Measurements from ENCODE around the gene UBR2.
"Not testable (repeated sequence)": the region's sequence is repeated elsewhere in the genome, so short reads cannot be mapped to it uniquely, and the experiment has no call there.

Gene UBR2

GRCh38 chr6:42692137-42692911, 128.5 kb downstream of the UBR2 start:
- DNase-seq (ENCODE audit: low read depth, low spot score): no peak

- DNase-seq (ENCODE audit: low read depth, low spot score): no peak
These were observed 130.0 kb downstream of the UBR2 start for GRCh38 chr6:42693725-42694323.

- no peak for DNase-seq (ENCODE audit: low read depth, low spot score)
These were observed 130.8 kb downstream of the UBR2 start for GRCh38 chr6:42694586-42694985.

- no peak for DNase-seq (ENCODE audit: low read depth, low spot score)
These were observed 132.9 kb downstream of the UBR2 start for GRCh38 chr6:42696526-42697267.

GRCh38 chr6:42697268-42697655, 133.4 kb downstream of the UBR2 start:
- DNase-seq (ENCODE audit: low read depth, low spot score): no peak

- DNase-seq (ENCODE audit: low read depth, low spot score): no peak
These were observed 134.4 kb downstream of the UBR2 start for GRCh38 chr6:42698217-42698616.

- DNase-seq (ENCODE audit: low read depth, low spot score): no peak
These were observed 138.4 kb downstream of the UBR2 start for GRCh38 chr6:42702200-42702599.

GRCh38 chr6:42702786-42703185, 139.0 kb downstream of the UBR2 start:
- not testable (repeated sequence) for DNase-seq (ENCODE audit: low read depth, low spot score)

- DNase-seq (ENCODE audit: low read depth, low spot score): peak; percentile 78
These were observed 140.6 kb downstream of the UBR2 start for GRCh38 chr6:42704251-42704936.

GRCh38 chr6:42704937-42705374, 141.1 kb downstream of the UBR2 start:
- DNase-seq (ENCODE audit: low read depth, low spot score): no peak

- DNase-seq (ENCODE audit: low read depth, low spot score): no peak
These were observed 143.8 kb downstream of the UBR2 start for GRCh38 chr6:42707595-42707994.

GRCh38 chr6:42708096-42708495, 144.3 kb downstream of the UBR2 start:
- no peak for DNase-seq (ENCODE audit: low read depth, low spot score)

GRCh38 chr6:42709871-42710270, 146.0 kb downstream of the UBR2 start:
- no peak for DNase-seq (ENCODE audit: low read depth, low spot score)

GRCh38 chr6:42710316-42710715, 146.5 kb downstream of the UBR2 start:
- no peak for DNase-seq (ENCODE audit: low read depth, low spot score)

GRCh38 chr6:42711930-42712329, 148.1 kb downstream of the UBR2 start:
- no peak for DNase-seq (ENCODE audit: low read depth, low spot score)

GRCh38 chr6:42714098-42714761, 150.4 kb downstream of the UBR2 start:
- no peak for DNase-seq (ENCODE audit: low read depth, low spot score)

GRCh38 chr6:42715871-42716270, 152.0 kb downstream of the UBR2 start:
- no peak for DNase-seq (ENCODE audit: low read depth, low spot score)

- no peak for DNase-seq (ENCODE audit: low read depth, low spot score)
These were observed 156.9 kb downstream of the UBR2 start for GRCh38 chr6:42720739-42721138.

GRCh38 chr6:42722497-42722896, 158.7 kb downstream of the UBR2 start, which contains the start of gene PRPH2:
TSS of gene PRPH2 (minus strand) at chr6:42722597. CDS start at chr6:42722334, 263 bp downstream.
- DNase-seq (ENCODE audit: low read depth, low spot score): no peak

- no peak for DNase-seq (ENCODE audit: low read depth, low spot score)
These were observed 161.0 kb downstream of the UBR2 start for GRCh38 chr6:42724825-42725224.

- no peak for DNase-seq (ENCODE audit: low read depth, low spot score)
These were observed 162.2 kb downstream of the UBR2 start for GRCh38 chr6:42726026-42726425.
